ENCODE results near the gene PARD6B.

PARD6B gene

GRCh38 chr20:50802289-50802688, 70.9 kb downstream of the PARD6B start:
- DNase-seq = no peak

GRCh38 chr20:50804437-50805348, 73.3 kb downstream of the PARD6B start:
- DNase-seq = no peak

DNA sequence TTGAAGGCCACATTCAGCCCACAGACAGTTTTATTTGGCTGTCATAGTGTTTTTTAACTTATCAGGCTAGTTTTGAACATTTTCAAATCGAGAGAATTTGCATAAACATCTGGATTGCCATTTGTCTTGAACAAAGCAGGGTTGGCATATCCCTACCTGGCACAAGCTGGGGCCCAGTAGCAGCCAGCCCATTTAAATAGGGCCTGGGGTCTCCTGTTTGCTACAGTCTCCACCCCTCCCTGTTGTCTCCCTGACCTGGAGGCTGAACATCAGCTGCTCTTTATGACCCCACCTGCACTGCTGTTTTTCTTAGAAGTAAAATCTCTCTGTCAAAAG, 73.9 kb downstream of the PARD6B start:
- no peak for DNase-seq

DNA sequence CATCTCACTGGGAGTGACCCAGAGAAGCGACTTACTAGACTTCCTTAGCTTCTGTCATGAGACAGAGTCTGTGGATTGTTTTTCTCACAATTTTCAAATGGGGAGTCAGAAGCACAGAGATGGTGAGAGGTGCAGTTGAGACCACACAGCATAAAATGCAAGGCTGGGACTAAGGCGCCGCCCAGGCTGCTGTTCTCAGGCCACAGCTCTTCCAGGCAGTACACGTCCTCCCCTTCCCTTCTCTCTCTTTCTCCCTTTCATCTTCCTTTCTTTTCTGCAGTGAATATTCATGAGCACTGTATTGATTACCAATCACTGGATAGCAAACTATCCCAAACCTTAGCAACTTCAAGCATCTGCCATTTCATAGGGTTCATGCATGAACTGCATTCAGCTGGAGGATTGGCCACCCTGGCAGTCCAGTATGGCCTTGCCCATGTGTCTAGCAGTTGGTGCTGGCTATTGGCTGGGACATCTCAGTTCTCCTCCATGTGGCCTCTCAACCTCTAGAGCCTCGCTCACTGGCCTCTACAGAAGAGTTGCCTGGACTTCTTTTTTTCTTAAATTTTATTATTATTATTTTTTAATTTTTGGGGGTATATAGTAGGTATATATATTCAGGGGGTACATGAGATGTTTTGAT, 74.9 kb downstream of the PARD6B start:
- DNase-seq = no peak
